ENCODE measurements around the gene IRS1. TPM values are rescaled to one million over a fixed set of nuclear protein-coding genes. Genes with fewer than 3 reads are reported as not detected.

IRS1 gene, protein sequence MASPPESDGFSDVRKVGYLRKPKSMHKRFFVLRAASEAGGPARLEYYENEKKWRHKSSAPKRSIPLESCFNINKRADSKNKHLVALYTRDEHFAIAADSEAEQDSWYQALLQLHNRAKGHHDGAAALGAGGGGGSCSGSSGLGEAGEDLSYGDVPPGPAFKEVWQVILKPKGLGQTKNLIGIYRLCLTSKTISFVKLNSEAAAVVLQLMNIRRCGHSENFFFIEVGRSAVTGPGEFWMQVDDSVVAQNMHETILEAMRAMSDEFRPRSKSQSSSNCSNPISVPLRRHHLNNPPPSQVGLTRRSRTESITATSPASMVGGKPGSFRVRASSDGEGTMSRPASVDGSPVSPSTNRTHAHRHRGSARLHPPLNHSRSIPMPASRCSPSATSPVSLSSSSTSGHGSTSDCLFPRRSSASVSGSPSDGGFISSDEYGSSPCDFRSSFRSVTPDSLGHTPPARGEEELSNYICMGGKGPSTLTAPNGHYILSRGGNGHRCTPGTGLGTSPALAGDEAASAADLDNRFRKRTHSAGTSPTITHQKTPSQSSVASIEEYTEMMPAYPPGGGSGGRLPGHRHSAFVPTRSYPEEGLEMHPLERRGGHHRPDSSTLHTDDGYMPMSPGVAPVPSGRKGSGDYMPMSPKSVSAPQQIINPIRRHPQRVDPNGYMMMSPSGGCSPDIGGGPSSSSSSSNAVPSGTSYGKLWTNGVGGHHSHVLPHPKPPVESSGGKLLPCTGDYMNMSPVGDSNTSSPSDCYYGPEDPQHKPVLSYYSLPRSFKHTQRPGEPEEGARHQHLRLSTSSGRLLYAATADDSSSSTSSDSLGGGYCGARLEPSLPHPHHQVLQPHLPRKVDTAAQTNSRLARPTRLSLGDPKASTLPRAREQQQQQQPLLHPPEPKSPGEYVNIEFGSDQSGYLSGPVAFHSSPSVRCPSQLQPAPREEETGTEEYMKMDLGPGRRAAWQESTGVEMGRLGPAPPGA (N-terminal part only)
- total RNA-seq = 7.9 and 19.6 TPM in 2 replicates

DNA sequence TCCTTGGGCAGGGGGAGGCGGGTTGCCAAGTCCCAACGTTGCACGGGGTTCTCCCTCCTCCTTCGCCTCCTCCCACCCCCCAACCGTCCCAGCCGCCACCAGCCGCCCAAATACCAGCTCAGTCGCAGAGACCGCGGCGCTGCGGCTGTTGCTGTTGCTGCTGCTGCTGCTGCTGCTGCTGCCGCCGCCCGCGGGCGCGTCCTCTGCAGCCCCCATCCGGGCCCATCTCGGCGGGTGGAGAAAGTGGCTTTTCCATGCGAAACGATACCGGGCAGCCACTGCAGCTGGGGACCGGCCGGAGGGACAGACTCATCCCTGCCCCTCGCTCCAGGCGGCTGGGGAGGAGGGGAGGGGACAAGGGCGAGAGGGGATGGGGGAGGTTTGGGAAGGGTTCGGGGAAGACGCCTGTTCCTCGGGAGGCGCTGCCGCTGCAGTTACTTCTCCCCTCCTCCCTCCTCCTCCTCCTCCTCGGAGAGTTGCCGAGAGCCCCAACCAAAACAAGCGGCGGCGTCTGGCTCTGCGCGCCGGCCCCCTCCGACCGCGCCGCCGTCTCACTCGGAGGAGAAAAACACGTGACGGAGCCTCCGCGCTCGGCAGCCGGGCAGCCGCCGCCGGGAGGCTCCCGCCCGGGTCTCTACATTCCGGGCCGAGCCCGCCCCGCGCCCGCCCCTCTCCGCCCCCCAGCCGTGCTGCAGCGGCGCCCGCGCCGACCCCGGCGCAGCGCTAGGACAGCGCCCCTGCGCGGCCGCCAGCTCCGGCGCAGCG, at the start of gene IRS1:
Gene IRS1 (minus strand): TSS at position 610 of the 765 bp plus-strand sequence. CDS start 1,082 bp downstream, outside the sequence.

DNA sequence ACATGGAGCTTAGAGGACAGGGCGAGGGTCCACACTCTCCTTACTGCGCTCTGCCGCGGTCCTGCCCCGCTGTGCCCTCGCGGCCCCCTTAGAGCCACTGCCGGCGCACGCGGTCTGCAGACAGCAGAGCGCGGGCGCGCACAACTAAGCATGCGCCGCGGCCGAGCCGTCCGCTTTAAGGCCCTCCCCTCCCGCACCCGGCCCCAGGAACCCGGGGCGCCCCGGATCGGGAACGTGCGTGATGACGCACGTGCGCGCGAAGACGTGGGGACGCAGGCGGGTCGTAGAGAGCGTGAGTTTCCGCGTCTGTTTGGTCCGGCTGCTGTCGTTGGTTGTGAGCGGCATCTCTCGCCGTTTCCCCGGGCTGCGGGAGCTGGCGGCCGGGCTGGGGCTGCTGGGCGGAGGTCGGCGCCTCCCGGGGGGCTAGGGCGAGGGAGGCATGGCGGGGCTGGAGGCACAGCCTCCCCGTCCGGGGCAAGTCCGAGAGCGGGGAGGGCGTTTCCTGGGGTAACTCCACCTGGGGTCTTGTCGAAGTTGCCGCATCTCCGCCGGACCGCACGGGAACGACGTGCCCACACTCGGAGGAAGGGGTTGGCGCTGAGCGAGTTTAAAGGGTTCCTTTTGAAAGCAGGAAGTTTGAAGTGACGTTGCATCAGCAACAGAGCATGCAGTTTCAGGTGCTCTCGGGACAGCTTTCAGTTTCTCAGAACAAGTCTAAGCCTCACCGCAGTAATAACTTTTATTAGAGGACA, 36.4 kb upstream of the IRS1 start, which contains the start of gene RHBDD1:
Gene RHBDD1 (plus strand): TSS at position 259 of the 752 bp plus-strand sequence. CDS start 28,640 bp downstream, outside the sequence.

Other genes starting within 250 kb of the IRS1 start
- gene RHBDD1, start 36.2 kb upstream of the IRS1 start, total RNA-seq = 17.1 and 23.7 TPM in 2 replicates

Measured in regular cardiac myocyte (primary cell).